Neural cell (in vitro differentiated cells): ENCODE results near the gene PYGM. TPM values are rescaled to one million over a fixed set of nuclear protein-coding genes. Genes with fewer than 3 reads are reported as not detected.

Experiments used
- H2AFZ ChIP-seq: fragments of 200-600, 300-800 bp; sonication (generic), shearing (Covaris generic); 2 replicates; pipeline ENCODE4 v1.6.0; 2014; ENCODE audit warnings: low read depth, mild to moderate bottlenecking, antibody characterized with exemption, low read length, moderate library complexity
- H3F3A ChIP-seq: fragments of 200-600 bp; shearing (Covaris generic); 2 replicates; pipeline ENCODE4 v1.6.1; 2016; ENCODE audit warnings: mild to moderate bottlenecking, moderate library complexity, mixed read lengths, antibody characterized with exemption, low read length; ENCODE audit not compliant: insufficient read depth, poor library complexity, severe bottlenecking
- H3K27ac ChIP-seq: fragments of 200-600, 300-800 bp; sonication (generic), shearing (Covaris generic); 2 replicates; pipeline ENCODE4 v1.5.1; 2014; ENCODE audit warnings: mild to moderate bottlenecking, low read length, moderate library complexity
- H3K27me3 ChIP-seq: fragments of 300-800, 200-600 bp; sonication (generic), shearing (Covaris generic); 2 replicates; pipeline ENCODE4 v1.6.0; 2014; ENCODE audit warnings: mild to moderate bottlenecking, low read depth, low read length, moderate library complexity; ENCODE audit not compliant: insufficient read depth
- H3K36me3 ChIP-seq: fragments of 300-800, 200-600 bp; sonication (generic), shearing (Covaris generic); 2 replicates; pipeline ENCODE4 v1.5.1; 2014; ENCODE audit warnings: mild to moderate bottlenecking, antibody characterized with exemption, low read length, moderate library complexity; ENCODE audit not compliant: insufficient read depth
- H3K4me2 ChIP-seq: fragments of 300-800, 200-600 bp; sonication (generic), shearing (Covaris generic); 2 replicates; pipeline ENCODE4 v1.6.0; 2014; ENCODE audit warnings: mild to moderate bottlenecking, low read length
- H3K4me3 ChIP-seq: fragments of 300-800, 200-600 bp; sonication (generic), shearing (Covaris generic); 2 replicates; pipeline ENCODE4 v1.5.1; 2014; ENCODE audit warnings: mild to moderate bottlenecking, low read length, moderate library complexity
- H3K79me2 ChIP-seq: fragments of 200-600 bp; shearing (Covaris generic); replicated peaks from 2 replicates; pipeline ENCODE4 v1.6.0; 2014; ENCODE audit warnings: mild to moderate bottlenecking, low read length, moderate library complexity; ENCODE audit not compliant: insufficient read depth
- H3K9ac ChIP-seq: fragments of 300-800, 200-600 bp; sonication (generic), shearing (Covaris generic); 2 replicates; pipeline ENCODE4 v1.6.1; 2016; ENCODE audit warnings: mild to moderate bottlenecking, low read length, mixed read lengths
- H3K9me2 ChIP-seq: fragments of 200-600 bp; shearing (Covaris generic); 2 replicates; pipeline ENCODE4 v1.6.1; 2016; ENCODE audit warnings: mild to moderate bottlenecking, low read length, mixed read lengths; ENCODE audit not compliant: insufficient read depth
- H3K9me3 ChIP-seq: fragments of 200-600, 300-800 bp; sonication (generic), shearing (Covaris generic); 2 replicates; pipeline ENCODE4 v1.6.1; 2016; ENCODE audit warnings: mild to moderate bottlenecking, mixed run types, low read length, moderate library complexity, mixed read lengths
- H4K20me1 ChIP-seq: fragments of 200-600 bp; shearing (Covaris generic); 2 replicates; pipeline ENCODE4 v1.6.1; 2016; ENCODE audit warnings: mild to moderate bottlenecking, mixed run types; ENCODE audit not compliant: insufficient read depth
- EP300 ChIP-seq: fragments of 450-650 bp; conservative IDR thresholded peaks from 2 replicates; pipeline ENCODE4 v1.6.1; 2014; ENCODE audit warnings: antibody characterized with exemption, mild to moderate bottlenecking, moderate library complexity; ENCODE audit not compliant: poor library complexity, severe bottlenecking
- EZH2 ChIP-seq: fragments of 200-600, 300-800 bp; shearing (Covaris generic), sonication (generic); IDR thresholded peaks from 2 replicates; pipeline ENCODE4 v1.6.1; 2014; ENCODE audit warnings: antibody characterized with exemption, low read length, borderline replicate concordance, mild to moderate bottlenecking; ENCODE audit not compliant: insufficient read depth, poor library complexity, severe bottlenecking
- MXI1 ChIP-seq: fragments of 450-650 bp; conservative IDR thresholded peaks from 2 replicates; pipeline ENCODE4 v1.6.1; 2014; ENCODE audit warnings: antibody characterized with exemption, mild to moderate bottlenecking; ENCODE audit not compliant: poor library complexity, severe bottlenecking
- POLR2AphosphoS5 ChIP-seq: IDR thresholded peaks from 2 replicates; pipeline ENCODE4 v1.6.1; 2012
- RAD21 ChIP-seq: fragments of 450-650 bp; conservative IDR thresholded peaks from 2 replicates; pipeline ENCODE4 v1.6.1; 2014; ENCODE audit warnings: antibody characterized with exemption, mild to moderate bottlenecking, moderate library complexity
- SMC3 ChIP-seq: fragments of 450-650 bp; conservative IDR thresholded peaks from 2 replicates; pipeline ENCODE4 v1.6.1; 2014; ENCODE audit warnings: antibody characterized with exemption, mild to moderate bottlenecking, moderate library complexity; ENCODE audit not compliant: poor library complexity
- TAF1 ChIP-seq: IDR thresholded peaks from 2 replicates; pipeline ENCODE4 v1.6.1; 2012; ENCODE audit warnings: low read depth
- polyA plus RNA-seq: library from polyadenylated mRNA; depleted of rRNA; stranded (reverse); fragments of >200 nt; gene quantifications from 2 replicates; pipeline ENCODE4 v1.2.3, GENCODE V29; 2014
- TF ChIP-seq, protein P1 (sequence below): fragments of 450-650 bp; IDR thresholded peaks from 2 replicates; pipeline ENCODE4 v1.5.1; 2014; ENCODE audit warnings: antibody characterized with exemption, mild to moderate bottlenecking, moderate library complexity; ENCODE audit not compliant: poor library complexity, severe bottlenecking
- TF ChIP-seq, protein P2 (sequence below): IDR thresholded peaks from 2 replicates; pipeline ENCODE4 v1.6.1; 2012; ENCODE audit warnings: borderline replicate concordance

Gene PYGM
- polyA plus RNA-seq, 1 donor from 2014 or later: 0.43 TPM

- Histone ChIP-seq H3K36me3 (peaks cover 7% of the 10 kb centered on the region), H3K9me2 (no peaks in the 10 kb centered on the region), H3K27ac (no peak overlapping the region), H3K9ac (no peak overlapping the region), H3K9me3 (no peaks in the 10 kb centered on the region), H4K20me1 (no peaks in the 10 kb centered on the region), H3K27me3 (no peaks in the 10 kb centered on the region), H2AFZ (no peak overlapping the region), H3K4me3 (no peak overlapping the region), H3K79me2 (no peaks in the 10 kb centered on the region), H3K4me2 (no peak overlapping the region), H3F3A (no peaks in the 10 kb centered on the region)
- TF ChIP-seq, protein P1, sequence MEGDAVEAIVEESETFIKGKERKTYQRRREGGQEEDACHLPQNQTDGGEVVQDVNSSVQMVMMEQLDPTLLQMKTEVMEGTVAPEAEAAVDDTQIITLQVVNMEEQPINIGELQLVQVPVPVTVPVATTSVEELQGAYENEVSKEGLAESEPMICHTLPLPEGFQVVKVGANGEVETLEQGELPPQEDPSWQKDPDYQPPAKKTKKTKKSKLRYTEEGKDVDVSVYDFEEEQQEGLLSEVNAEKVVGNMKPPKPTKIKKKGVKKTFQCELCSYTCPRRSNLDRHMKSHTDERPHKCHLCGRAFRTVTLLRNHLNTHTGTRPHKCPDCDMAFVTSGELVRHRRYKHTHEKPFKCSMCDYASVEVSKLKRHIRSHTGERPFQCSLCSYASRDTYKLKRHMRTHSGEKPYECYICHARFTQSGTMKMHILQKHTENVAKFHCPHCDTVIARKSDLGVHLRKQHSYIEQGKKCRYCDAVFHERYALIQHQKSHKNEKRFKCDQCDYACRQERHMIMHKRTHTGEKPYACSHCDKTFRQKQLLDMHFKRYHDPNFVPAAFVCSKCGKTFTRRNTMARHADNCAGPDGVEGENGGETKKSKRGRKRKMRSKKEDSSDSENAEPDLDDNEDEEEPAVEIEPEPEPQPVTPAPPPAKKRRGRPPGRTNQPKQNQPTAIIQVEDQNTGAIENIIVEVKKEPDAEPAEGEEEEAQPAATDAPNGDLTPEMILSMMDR: no peak
- TF ChIP-seq SMC3 (no peak), MXI1 (no peak), RAD21 (no peak), TAF1 (no peak), EP300 (no peak), POLR2AphosphoS5 (no peak), EZH2 (no peak)
- TF ChIP-seq, protein P2, sequence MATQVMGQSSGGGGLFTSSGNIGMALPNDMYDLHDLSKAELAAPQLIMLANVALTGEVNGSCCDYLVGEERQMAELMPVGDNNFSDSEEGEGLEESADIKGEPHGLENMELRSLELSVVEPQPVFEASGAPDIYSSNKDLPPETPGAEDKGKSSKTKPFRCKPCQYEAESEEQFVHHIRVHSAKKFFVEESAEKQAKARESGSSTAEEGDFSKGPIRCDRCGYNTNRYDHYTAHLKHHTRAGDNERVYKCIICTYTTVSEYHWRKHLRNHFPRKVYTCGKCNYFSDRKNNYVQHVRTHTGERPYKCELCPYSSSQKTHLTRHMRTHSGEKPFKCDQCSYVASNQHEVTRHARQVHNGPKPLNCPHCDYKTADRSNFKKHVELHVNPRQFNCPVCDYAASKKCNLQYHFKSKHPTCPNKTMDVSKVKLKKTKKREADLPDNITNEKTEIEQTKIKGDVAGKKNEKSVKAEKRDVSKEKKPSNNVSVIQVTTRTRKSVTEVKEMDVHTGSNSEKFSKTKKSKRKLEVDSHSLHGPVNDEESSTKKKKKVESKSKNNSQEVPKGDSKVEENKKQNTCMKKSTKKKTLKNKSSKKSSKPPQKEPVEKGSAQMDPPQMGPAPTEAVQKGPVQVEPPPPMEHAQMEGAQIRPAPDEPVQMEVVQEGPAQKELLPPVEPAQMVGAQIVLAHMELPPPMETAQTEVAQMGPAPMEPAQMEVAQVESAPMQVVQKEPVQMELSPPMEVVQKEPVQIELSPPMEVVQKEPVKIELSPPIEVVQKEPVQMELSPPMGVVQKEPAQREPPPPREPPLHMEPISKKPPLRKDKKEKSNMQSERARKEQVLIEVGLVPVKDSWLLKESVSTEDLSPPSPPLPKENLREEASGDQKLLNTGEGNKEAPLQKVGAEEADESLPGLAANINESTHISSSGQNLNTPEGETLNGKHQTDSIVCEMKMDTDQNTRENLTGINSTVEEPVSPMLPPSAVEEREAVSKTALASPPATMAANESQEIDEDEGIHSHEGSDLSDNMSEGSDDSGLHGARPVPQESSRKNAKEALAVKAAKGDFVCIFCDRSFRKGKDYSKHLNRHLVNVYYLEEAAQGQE: no peak
Measured at GRCh38 chr11:64800303-64801157, 40.8 kb upstream of the PYGM start.

GRCh38 chr11:64799623-64800302 is 40.0 kb upstream of the PYGM start:
- no peaks in the 10 kb centered on the region for H3K9me2 ChIP-seq
- no peaks in the 10 kb centered on the region for H3K9me3 ChIP-seq
- no peaks in the 10 kb centered on the region for H3F3A ChIP-seq
- no peaks in the 10 kb centered on the region for H3K27me3 ChIP-seq
- H2AFZ ChIP-seq: no peak overlapping the region
- TF ChIP-seq EP300 (no peak), SMC3 (no peak), RAD21 (no peak), POLR2AphosphoS5 (no peak), EZH2 (no peak), MXI1 (no peak), TAF1 (no peak)
- TF ChIP-seq, protein P2: no peak
- TF ChIP-seq, protein P1: no peak
- no peak overlapping the region for H3K9ac ChIP-seq
- no peak overlapping the region for H3K4me3 ChIP-seq
- no peaks in the 10 kb centered on the region for H4K20me1 ChIP-seq
- H3K27ac ChIP-seq: no peak overlapping the region
- H3K4me2 ChIP-seq: no peak overlapping the region
- H3K79me2 ChIP-seq: no peaks in the 10 kb centered on the region
- no peaks in the 10 kb centered on the region for H3K36me3 ChIP-seq
